C4-2B (cell line): ENCODE results near the gene NKPD1.

Experiments used
- ZFX ChIP-seq: fragments of 450-650 bp; IDR thresholded peaks from 2 replicates; pipeline ENCODE4 v1.6.1; 2017
- TF ChIP-seq, protein P1 (sequence below): fragments of 450-650 bp; conservative IDR thresholded peaks from 2 replicates; pipeline ENCODE4 v1.5.1; 2017; ENCODE audit warnings: mild to moderate bottlenecking

DNA sequence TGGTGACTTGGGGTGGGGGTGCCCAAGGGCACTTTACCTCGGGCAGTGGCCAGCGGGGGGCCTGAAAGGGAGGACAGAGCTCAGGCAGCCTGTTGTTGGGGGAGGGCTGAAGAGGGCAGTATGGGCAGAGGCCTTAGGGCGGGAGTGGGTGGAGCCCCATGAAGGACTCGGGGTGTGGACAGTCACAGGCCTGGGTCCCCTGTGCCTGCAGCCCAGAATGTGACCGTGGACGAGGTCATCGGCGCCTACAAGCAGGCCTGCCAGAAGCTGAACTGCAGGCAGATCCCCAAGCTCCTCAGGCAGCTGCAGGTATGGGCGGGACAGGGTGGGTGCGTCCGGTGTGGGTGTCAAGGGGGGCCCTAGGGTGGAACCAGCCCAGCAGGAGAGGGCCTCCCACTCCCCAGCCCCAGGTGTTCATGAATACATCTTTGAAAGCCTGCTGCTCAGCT, 22.5 kb downstream of the NKPD1 start:
- TF ChIP-seq, protein P1, sequence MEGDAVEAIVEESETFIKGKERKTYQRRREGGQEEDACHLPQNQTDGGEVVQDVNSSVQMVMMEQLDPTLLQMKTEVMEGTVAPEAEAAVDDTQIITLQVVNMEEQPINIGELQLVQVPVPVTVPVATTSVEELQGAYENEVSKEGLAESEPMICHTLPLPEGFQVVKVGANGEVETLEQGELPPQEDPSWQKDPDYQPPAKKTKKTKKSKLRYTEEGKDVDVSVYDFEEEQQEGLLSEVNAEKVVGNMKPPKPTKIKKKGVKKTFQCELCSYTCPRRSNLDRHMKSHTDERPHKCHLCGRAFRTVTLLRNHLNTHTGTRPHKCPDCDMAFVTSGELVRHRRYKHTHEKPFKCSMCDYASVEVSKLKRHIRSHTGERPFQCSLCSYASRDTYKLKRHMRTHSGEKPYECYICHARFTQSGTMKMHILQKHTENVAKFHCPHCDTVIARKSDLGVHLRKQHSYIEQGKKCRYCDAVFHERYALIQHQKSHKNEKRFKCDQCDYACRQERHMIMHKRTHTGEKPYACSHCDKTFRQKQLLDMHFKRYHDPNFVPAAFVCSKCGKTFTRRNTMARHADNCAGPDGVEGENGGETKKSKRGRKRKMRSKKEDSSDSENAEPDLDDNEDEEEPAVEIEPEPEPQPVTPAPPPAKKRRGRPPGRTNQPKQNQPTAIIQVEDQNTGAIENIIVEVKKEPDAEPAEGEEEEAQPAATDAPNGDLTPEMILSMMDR = no peak
- TF ChIP-seq ZFX = no peak
